Ishikawa (cell line): Measurements from ENCODE around the gene RSPO3.

Experiments used
- CREB1 ChIP-seq: IDR thresholded peaks from 2 replicates; pipeline ENCODE4 v1.6.1; 2012; ENCODE audit warnings: low read depth
- EGR1 ChIP-seq: IDR thresholded peaks from 2 replicates; pipeline ENCODE4 v1.6.1; 2012
- EP300 ChIP-seq: IDR thresholded peaks from 2 replicates; pipeline ENCODE4 v1.6.1; 2012; ENCODE audit warnings: borderline replicate concordance
- RAD21 ChIP-seq: IDR thresholded peaks from 2 replicates; pipeline ENCODE4 v1.6.1; 2012; ENCODE audit warnings: low read depth
- TAF1 ChIP-seq: IDR thresholded peaks from 2 replicates; pipeline ENCODE4 v1.6.1; 2012; ENCODE audit warnings: low read depth, mild to moderate bottlenecking

- TF ChIP-seq EGR1, result no peak
- no peak for TF ChIP-seq RAD21
- no peak for TF ChIP-seq CREB1
- no peak for TF ChIP-seq EP300
- TF ChIP-seq TAF1, result no peak
Observed at GRCh38 chr6:127096167-127096566, 22.3 kb upstream of the RSPO3 start.
